MM.1S (cell line): Measurements from ENCODE around the gene VMP1.

Source experiments
- DNase-seq: peaks from one replicate; pipeline ENCODE4 v3.0.0-alpha.2; 2015
- H2AFZ ChIP-seq: fragments of 300-600 bp; sonication (generic); 2 replicates; pipeline ENCODE4 v1.6.0; 2016; ENCODE audit warnings: antibody characterized with exemption, low read length
- H3F3A ChIP-seq: fragments of 300-600 bp; sonication (generic); 2 replicates; pipeline ENCODE4 v1.6.1; 2016; ENCODE audit warnings: mild to moderate bottlenecking, antibody characterized with exemption, low read length, moderate library complexity, mixed read lengths; ENCODE audit not compliant: insufficient read depth
- H3K27ac ChIP-seq: fragments of 300-600 bp; sonication (generic); 2 replicates; pipeline ENCODE4 v1.5.1; 2016; ENCODE audit warnings: mild to moderate bottlenecking, low read length
- H3K27me3 ChIP-seq: fragments of 300-600 bp; sonication (generic); replicated peaks from 2 replicates; pipeline ENCODE4 v1.6.0; 2016; ENCODE audit warnings: low read length; ENCODE audit not compliant: insufficient read depth
- H3K36me3 ChIP-seq: fragments of 300-600 bp; sonication (generic); replicated peaks from 2 replicates; pipeline ENCODE4 v1.6.1; 2016; ENCODE audit warnings: mild to moderate bottlenecking, low read length, mixed read lengths; ENCODE audit not compliant: insufficient read depth
- H3K4me1 ChIP-seq: fragments of 300-600 bp; sonication (generic); 2 replicates; pipeline ENCODE4 v1.6.1; 2016; ENCODE audit warnings: low read length, mixed read lengths
- H3K4me2 ChIP-seq: fragments of 300-600 bp; sonication (generic); 2 replicates; pipeline ENCODE4 v1.6.0; 2016; ENCODE audit warnings: low read depth, low read length
- H3K4me3 ChIP-seq: fragments of 300-600 bp; sonication (generic); 2 replicates; pipeline ENCODE4 v1.5.1; 2016; ENCODE audit warnings: low read length, mixed read lengths
- H3K79me2 ChIP-seq: fragments of 300-600 bp; sonication (generic); 2 replicates; pipeline ENCODE4 v1.6.1; 2016; ENCODE audit warnings: mixed run types, low read length, mixed read lengths
- H3K9ac ChIP-seq: fragments of 300-600 bp; sonication (generic); 2 replicates; pipeline ENCODE4 v1.6.1; 2016; ENCODE audit warnings: low read length, mixed read lengths
- H3K9me2 ChIP-seq: fragments of 300-600 bp; sonication (generic); replicated peaks from 2 replicates; pipeline ENCODE4 v1.6.1; 2016; ENCODE audit warnings: mild to moderate bottlenecking, low read length, mixed read lengths; ENCODE audit not compliant: insufficient read depth
- H3K9me3 ChIP-seq: fragments of 300-600 bp; sonication (generic); replicated peaks from 2 replicates; pipeline ENCODE4 v1.6.1; 2016; ENCODE audit warnings: mild to moderate bottlenecking, low read length, mixed read lengths; ENCODE audit not compliant: insufficient read depth
- H4K20me1 ChIP-seq: fragments of 300-600 bp; sonication (generic); 2 replicates; pipeline ENCODE4 v1.6.1; 2016; ENCODE audit warnings: mild to moderate bottlenecking, low read length, moderate library complexity, mixed read lengths; ENCODE audit not compliant: insufficient read depth
- EZH2 ChIP-seq: fragments of 300-600 bp; sonication (generic); optimal IDR thresholded peaks from 2 replicates; pipeline ENCODE3; 2017; ENCODE audit warnings: low read depth, mild to moderate bottlenecking, antibody characterized with exemption, low read length, mixed read lengths
- EZH2phosphoT487 ChIP-seq: fragments of 300-600 bp; sonication (generic); IDR thresholded peaks from 2 replicates; pipeline ENCODE4 v1.6.1; 2018; ENCODE audit warnings: antibody characterized with exemption, low read length
- TF ChIP-seq, protein P1 (sequence below): fragments of 300-600 bp; sonication (generic); IDR thresholded peaks from 2 replicates; pipeline ENCODE4 v1.5.1; 2016; ENCODE audit warnings: antibody characterized with exemption, low read length, mixed read lengths

VMP1 gene

DNA sequence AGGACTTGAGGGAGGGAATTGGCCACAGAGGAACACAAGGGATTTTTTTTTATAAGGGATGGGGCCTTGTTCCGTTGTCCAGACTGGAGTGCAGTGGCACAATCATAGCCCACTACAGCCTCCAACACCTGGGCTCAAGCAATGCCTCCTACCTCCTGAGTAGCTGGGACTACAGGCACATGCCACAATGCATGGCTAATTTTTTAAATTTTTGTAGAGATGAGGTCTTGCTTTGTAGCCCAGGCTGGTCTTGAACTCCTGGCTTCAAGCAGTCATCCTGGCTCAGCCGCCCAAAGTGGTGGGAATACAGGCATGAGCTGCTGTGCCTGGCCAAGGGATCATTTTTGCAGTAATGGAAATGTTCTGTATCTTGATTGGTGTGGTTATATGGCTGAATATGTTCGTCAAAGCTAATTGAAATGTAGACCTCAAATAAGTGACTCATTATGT lies 56.9 kb downstream of the VMP1 start:
- H3K4me2 ChIP-seq = no peak overlapping the region

DNA sequence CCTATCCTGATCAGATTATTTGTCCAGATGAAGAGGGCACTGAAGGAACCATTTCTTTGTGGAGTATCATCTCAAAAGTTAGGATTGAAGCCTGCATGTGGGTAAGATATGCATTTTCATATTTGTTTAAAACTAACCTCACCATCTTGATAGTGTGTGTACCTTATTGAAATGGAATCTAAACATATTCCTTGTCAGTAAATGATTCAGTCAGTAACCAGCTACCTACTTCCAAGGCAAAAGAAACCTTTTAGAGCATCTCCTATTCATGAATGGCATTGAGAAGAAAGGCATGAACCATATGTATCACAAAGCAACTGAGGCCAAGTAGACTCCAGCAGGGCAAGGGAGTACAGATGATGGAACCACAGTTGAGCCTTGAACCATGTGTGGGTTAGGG lies 57.6 kb downstream of the VMP1 start:
- no peaks in the 10 kb centered on the region for H3F3A ChIP-seq
- H3K36me3 ChIP-seq = no peaks in the 10 kb centered on the region
- H3K27ac ChIP-seq = no peak overlapping the region
- no peak overlapping the region for H2AFZ ChIP-seq
- H4K20me1 ChIP-seq = no peaks in the 10 kb centered on the region
- no peaks in the 10 kb centered on the region for H3K4me1 ChIP-seq
- no peak overlapping the region for H3K9ac ChIP-seq
- H3K4me3 ChIP-seq = no peak overlapping the region
- no peak for DNase-seq
- no peaks in the 10 kb centered on the region for H3K27me3 ChIP-seq
- H3K9me3 ChIP-seq = no peaks in the 10 kb centered on the region
- no peak overlapping the region for H3K4me2 ChIP-seq
- TF ChIP-seq, protein P1, sequence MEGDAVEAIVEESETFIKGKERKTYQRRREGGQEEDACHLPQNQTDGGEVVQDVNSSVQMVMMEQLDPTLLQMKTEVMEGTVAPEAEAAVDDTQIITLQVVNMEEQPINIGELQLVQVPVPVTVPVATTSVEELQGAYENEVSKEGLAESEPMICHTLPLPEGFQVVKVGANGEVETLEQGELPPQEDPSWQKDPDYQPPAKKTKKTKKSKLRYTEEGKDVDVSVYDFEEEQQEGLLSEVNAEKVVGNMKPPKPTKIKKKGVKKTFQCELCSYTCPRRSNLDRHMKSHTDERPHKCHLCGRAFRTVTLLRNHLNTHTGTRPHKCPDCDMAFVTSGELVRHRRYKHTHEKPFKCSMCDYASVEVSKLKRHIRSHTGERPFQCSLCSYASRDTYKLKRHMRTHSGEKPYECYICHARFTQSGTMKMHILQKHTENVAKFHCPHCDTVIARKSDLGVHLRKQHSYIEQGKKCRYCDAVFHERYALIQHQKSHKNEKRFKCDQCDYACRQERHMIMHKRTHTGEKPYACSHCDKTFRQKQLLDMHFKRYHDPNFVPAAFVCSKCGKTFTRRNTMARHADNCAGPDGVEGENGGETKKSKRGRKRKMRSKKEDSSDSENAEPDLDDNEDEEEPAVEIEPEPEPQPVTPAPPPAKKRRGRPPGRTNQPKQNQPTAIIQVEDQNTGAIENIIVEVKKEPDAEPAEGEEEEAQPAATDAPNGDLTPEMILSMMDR = no peak
- TF ChIP-seq EZH2phosphoT487 (no peak), EZH2 (no peak)
- H3K9me2 ChIP-seq = no peaks in the 10 kb centered on the region
- H3K79me2 ChIP-seq = no peaks in the 10 kb centered on the region

More for the DNA sequence above, 56.9 kb downstream of the VMP1 start:
- Histone ChIP-seq H2AFZ (no peak overlapping the region), H3K79me2 (no peaks in the 10 kb centered on the region), H3K27ac (no peak overlapping the region), H3K27me3 (no peaks in the 10 kb centered on the region), H3K4me3 (no peak overlapping the region), H3K9me3 (no peaks in the 10 kb centered on the region), H3F3A (no peaks in the 10 kb centered on the region), H3K4me1 (no peaks in the 10 kb centered on the region), H3K9me2 (no peaks in the 10 kb centered on the region), H4K20me1 (no peaks in the 10 kb centered on the region), H3K9ac (no peak overlapping the region), H3K36me3 (no peaks in the 10 kb centered on the region)
- no peak for DNase-seq
- TF ChIP-seq EZH2 = no peak
- TF ChIP-seq, protein P1 = no peak
- TF ChIP-seq EZH2phosphoT487 = no peak

DNA sequence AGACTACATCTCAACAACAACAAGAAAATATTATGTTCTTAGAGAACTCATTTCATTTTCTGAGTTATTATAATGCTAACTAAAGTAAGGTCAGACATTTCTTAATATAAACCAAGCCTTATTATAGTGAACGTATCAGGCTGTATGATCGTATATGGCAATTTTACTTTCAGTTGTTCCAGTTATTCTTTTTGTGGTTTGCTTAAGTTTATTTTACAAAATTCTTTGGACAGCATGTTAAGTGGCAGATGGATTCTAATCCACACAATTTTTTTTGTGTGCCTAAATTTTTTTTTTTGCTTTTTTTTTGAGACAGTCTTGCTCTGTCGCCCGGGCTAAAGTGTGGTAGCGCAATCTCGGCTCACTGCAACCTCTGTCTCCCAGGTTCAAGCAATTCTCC lies 59.0 kb downstream of the VMP1 start:
- H3K4me3 ChIP-seq = no peak overlapping the region
- no peak overlapping the region for H2AFZ ChIP-seq
- H3K9me3 ChIP-seq = no peaks in the 10 kb centered on the region
- H3K9ac ChIP-seq = no peak overlapping the region
- H4K20me1 ChIP-seq = no peaks in the 10 kb centered on the region
- H3F3A ChIP-seq = no peaks in the 10 kb centered on the region
- H3K79me2 ChIP-seq = no peaks in the 10 kb centered on the region
- no peak overlapping the region for H3K4me2 ChIP-seq
- no peaks in the 10 kb centered on the region for H3K36me3 ChIP-seq
- no peak for DNase-seq
- no peaks in the 10 kb centered on the region for H3K4me1 ChIP-seq
- no peaks in the 10 kb centered on the region for H3K9me2 ChIP-seq
- TF ChIP-seq EZH2 (no peak), EZH2phosphoT487 (no peak)
- TF ChIP-seq, protein P1 = no peak
- H3K27me3 ChIP-seq = no peaks in the 10 kb centered on the region
- no peak overlapping the region for H3K27ac ChIP-seq
